HuH-7.5 (cell line): ENCODE data around the gene NIP7.
A peak's percentile ranks its signal among the peaks of the same experiment; 100 is the strongest.
"Not testable (repeated sequence)": the region's sequence is repeated elsewhere in the genome, so short reads cannot be mapped to it uniquely, and the experiment has no call there.

Experiments used
- DNase-seq: peaks from one replicate; pipeline ENCODE4 v3.0.0; 2011; ENCODE audit warnings: low spot score

Gene NIP7

DNA sequence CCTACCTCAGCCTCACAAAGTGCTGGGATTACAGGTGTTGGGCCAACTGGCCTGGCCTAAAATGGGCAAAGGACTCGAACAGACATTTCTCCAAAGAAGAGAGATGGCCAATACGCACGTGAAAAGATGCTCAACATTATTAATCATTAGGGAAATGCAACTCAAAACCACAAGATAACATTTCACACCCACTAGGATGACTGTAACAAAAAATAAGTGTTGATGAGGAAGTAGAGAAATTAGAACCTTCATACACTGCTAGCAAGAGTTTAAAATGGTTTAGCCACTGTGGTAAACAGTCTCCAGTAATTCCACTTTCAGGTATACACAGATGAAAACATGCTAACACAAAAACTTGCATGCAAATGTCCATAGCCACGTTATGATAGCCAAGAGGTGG lies 6.4 kb downstream of the NIP7 start:
- DNase-seq: no peak

DNA sequence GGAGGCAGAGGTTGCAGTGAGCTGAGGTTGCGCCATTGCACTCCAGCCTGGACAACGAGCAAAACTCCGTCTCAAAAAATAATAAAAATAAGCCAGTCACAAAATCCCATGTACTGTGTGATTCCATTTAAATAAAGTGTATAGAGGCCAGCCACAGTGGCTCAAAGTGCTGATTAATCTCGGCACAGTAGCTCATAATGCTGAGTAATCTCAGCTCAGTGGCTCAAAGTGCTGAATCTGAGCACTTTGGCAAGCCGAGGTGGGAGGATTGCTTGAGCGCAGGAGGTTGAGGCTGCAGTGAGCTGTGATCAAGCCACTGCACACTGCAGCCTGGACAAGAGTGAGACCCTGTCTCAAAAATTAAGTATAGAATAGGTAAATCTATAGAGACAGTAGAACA lies 7.1 kb downstream of the NIP7 start:
- DNase-seq: no peak

DNA sequence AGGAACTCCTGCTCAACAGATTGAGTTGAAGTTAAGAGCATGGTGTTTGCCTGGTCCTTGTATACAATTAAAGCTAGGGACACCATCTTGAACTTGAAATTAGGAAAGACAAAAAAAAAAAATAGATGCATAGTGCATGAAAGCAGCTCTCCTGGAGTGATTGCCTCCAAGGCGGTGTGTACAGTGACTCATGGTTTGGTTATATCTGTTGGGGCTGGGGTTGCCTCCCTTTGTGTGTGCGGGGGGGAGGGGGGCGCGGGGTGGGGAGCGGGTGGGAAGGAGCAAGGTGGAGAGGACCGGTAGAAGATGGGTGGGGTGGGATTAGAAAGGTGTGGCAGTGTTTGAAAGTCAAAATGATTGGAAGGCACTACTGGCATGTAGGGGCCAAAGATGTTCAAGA lies 8.7 kb downstream of the NIP7 start:
- DNase-seq: no peak

DNA sequence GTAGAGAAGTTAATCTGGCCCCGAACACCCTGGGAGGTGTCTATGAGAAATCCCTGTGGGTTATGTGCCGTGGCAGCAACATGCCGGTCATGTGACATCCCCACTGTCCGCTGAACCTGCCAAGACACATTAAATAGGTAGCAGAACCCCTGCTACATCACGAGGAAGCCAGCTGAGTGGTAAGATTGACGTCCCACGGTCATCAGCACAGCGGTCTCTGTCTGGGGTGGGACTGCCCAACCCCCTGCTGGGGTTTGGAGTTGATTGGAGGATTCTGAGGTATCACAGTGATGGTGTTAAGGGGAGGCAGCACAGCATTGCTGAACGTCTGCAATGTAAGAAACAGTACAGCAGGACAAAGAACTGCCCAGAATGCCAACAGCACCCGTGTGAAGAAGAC lies 10.0 kb downstream of the NIP7 start:
- no peak for DNase-seq

DNA sequence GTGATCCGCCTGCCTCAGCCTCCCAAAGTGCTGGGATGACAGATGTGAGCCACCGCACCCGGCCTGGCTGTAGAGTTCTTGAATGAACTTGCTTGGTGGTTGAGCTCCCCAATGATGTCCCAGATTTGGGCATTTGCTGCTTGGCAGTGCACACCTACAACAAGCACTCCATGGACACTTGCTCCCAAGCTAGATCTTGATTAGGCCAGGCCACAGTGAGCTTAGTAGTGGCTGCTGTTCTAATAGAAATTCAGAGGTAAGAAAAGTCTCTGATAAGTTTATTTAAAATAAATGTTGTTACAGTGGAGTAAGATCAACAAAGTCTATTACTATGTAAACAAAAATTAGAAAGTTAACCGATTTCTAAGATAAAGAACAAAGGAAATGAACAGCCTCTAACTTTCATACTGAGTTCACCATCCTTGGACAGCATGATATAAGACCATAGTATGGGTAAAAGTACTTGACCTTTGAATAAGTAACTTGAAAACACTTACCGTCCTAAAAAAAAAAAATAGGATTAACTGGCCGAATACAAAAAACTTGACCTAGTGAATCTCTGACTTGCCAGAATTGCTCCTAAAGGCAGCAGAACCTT lies 11.1 kb downstream of the NIP7 start:
- no peak for DNase-seq

DNA sequence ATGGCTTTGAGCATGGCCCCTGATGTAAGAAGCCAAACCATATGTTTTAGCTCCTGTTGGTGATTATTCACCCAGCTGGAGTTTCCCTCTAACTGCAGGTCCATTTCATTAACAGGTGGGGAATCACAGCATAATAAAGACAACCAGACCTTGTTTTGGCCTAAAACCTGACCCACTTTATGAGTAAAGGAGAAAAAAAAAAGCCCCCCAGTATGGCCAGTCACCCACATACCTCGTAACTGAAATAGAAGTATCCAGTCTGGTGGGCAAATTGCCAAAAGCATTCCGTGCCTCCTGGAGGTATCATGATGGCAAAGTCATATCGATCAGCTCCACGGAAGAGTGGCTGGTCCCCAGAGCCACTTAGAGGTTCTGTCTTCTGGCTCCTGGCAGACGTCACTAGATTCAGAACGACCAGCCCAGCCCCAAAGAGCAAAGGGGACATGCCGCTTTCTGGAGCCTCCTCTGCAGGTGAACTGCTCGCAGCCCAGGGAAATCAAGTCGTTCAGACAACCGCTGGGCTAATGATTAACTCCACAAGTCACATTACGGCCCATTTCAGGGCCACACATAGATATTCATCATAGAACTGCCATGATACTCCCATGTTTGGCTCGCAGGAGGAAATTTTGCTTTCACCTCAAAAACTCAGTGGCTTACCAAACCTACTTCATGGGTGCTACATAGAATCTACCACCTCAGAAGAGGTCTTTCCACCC lies 11.9 kb downstream of the NIP7 start, which contains the start of gene TMED6:
TSS of gene TMED6 (minus strand) at position 478 of the 719 bp plus-strand sequence. CDS start at position 445, 33 bp downstream.
- DNase-seq: peak; percentile 48

DNA sequence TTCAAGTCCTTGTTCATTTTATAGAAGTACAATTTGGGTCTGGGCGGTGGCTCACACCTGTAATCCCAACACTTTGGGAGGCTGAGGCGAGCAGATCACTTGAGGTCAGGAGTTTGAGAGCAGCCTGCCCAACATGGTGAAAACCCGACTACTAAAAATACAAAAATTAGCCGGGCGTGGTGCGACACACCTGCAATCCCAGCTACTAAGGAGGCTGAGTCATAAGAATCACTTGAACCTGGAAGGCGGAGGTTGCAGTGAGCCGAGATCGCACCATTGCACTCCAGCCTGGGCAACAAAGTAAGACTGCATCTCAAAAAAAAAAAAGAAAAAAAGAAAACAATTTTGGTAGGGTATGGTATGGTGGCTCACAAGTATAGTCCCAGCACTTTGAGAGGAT lies 20.5 kb downstream of the NIP7 start:
- DNase-seq: not testable (repeated sequence)

DNA sequence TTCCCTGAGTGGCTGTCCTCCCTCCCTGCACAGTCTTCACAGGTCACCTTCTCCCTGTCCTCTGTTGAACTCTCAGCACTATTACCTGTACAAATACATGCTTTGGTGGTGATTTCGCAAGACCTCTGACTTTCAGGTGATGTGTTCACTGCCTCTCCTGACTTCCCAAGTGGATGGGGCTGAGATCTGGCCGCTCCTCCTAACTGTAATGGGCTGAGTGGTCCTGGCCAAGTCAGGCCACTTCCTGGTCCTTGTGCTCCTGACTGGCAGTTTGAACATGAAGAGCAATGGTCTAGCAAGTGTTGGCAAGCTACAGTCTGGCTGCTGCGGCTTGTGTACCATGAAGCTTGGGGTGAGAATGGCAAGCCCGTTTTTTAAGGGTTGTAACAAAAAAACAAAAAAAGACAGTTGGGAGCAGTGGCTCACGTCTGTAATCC lies 23.7 kb downstream of the NIP7 start:
- DNase-seq: no peak

DNA sequence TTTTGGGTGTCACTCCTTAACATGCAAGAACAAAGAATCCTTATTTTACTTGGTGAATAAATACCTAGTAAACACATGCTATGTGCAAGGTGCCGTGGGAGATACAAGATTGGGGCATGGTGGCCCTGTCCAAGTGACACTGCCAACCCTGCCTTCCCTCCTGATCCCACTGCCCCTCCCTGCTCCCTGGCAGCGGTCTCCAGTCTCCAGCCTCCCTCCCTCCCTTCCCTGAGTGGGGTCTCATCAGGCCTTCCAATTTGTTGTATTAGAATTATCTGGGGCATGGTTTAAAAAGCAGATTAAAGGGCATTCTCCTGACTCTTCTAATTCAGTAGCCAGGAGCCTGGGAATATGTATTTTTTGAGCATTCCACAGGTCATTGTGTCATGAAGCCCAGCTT lies 24.5 kb downstream of the NIP7 start:
- DNase-seq: no peak

DNA sequence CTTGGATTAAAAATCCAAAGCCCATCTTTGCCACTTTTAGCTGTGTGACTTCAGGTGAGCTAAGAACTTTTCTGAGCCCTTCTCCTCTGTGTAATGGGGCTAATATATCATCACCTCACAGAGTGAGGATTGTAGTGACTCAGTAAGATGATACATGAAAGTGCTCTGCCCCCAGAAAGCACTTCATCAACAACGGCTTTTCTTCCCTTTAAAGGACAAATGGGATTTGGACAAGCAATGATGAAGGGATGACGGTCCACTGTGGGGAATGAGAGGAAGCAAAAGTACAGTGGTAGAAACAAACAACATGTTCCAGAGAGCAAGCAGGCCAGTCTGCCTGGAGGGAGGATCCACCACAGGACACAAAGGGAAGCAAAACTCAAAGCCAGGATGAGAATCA lies 26.3 kb downstream of the NIP7 start:
- no peak for DNase-seq

DNA sequence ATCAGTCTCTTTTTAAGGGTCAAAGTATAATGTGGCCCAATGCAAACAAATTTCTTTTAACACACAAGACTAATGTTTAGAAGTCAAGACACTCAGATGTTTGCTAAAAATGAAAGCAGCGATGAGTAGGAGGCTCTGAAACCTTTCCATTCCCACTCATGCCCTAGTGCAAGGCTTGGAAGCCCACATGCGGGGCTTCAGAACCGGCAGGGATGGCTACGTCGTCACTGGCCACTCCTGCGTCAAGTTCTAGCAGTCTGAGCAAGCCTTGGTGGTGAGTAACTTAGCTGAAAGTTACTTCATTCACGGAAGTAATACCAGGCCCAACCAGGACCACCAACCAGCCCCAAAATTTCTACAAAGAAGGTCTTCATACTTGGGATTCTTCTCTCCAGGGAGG lies 26.9 kb downstream of the NIP7 start:
- DNase-seq: no peak

DNA sequence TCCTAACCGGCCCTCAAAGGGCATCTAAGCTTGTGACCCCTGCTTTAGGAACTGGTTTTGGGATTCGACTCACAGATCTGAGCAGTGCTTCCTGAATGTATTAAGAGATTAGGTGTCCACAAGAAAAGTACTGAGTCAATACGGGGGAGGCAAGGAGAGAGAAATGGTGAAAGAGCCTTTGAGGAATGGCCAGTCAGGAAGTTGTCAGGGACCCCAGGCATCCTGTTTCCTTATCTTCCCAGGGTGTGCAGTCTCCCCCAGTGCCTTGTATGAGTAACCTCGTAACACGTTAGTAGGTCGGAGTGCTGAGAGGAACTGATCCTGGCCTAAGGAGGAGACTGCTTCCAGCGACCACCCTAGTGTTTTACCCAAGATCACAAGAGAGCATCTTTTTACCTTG lies 28.4 kb downstream of the NIP7 start:
- DNase-seq: no peak

DNA sequence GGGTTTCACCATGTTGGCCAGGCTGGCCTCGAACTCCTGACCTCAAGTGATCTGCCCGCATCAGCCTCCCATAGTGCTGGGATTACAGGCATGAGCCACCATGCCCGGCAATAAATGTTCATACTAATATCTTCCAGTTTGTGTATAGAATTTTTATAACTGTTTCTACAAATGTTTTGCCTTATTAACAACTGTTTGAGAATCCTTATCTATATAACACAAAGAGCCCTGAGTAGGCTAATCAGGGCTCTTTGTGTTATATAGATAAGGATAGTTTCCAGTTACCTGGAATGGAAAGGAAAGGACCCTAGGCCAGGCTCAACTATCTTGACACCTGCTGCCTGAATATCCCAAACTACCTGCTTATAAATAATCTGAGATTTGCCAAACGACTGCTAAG lies 29.3 kb downstream of the NIP7 start:
- DNase-seq: no peak

DNA sequence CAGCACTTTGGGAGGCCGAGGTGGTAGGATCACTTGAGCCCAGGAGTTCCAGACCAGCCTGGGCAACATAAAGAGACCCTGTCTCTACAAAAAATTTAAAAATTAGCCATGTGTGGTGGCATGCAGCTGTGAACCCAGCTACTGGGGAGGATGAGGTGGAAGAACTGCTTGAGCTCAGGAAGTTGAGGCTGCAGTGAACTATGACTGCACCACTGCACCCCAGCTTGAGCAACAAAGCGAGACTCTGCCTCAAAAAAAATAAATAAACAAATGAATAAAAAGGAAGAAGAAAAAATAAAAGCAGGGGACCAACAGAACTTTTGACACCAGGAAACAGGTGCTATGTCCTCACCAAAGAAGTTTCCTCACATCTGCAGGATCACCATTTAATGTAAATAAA lies 32.0 kb downstream of the NIP7 start:
- DNase-seq: no peak

DNA sequence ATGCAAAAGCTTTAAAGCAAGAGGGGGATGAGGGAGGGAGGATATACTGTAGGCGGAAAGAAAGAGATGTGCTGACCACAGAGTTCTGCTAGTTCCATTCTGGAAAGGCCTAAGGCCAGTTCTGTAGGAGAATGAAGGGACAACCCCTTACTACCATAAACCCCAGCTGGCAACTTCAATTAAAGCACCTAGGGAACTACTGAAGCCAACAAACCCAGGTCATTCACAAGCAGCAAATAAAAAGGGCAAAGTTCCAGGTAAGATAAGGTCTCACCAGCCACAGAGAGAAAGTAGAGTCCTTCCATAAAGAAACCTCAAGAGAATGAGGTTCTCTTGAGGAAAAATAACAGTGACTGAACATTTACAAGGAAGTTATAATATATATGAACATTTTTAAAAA lies 33.4 kb downstream of the NIP7 start:
- no peak for DNase-seq

DNA sequence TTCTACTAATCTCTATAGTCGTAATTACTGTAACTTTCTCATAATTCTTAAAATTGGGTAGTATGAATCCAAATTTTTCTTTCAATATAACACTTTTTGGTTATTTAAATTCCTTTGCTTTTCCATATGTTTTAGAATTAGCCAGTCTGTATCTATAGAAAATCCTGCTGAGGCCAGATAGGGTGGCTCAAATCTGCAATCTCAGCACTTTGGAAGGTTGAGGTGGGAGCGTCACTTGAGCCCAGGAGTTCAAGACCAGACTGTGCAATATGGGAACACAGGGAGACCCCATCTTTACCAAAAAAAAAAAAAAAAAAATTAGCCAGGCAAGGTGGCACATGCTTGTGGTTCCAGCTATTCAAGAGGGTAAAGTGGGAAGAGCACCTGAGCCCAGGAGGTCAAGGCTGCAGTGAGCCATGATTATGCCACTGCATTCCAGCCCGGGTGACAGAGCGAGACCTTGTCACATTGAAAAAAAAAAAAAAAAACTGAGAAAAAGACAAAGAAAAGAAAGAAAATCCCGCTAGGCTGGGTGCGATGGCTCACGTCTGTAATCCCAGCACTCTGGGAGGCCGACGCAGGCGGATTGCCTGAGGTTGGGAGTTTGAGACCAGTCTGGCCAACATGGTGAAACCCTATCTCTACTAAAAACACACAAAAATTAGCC lies 37.0 kb downstream of the NIP7 start:
- DNase-seq: no peak

DNA sequence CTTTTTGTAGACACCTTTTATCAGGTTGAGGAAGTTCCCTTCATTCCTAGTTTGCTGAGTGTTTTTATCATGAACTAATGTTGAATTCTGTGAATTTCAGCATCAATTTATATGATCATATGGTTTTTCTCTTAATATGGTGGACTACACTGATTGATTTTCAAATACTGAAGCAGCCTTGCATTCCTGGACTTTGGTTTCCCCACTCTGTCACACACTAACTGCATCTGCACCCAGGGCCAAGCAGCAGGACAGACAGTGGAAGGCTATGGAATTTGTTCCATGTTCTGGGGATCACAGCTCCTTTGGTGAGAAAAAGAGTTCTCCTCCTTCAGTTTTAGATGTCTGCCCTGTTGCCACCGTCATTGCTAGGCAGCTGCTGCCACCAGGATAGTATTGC lies 38.5 kb downstream of the NIP7 start:
- no peak for DNase-seq

DNA sequence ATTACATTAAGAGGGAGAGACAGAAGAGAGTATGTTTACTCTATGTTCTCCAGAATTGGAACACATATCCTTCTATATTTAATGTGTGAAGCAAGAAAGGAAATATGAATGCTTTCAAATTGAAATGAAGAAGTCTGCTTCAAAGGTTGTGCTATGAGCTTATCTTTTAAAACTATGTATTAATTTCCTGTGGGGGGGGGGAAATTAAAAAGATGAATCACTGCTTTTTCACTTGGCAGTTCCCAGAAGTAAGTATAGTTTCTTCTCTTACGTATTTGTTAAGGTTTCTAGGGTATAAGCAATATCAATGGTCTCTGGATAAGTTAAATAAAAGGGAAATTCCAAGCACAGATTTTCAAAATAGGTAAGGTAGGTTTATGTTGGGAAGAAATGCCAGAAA lies 39.2 kb downstream of the NIP7 start:
- DNase-seq: no peak

DNA sequence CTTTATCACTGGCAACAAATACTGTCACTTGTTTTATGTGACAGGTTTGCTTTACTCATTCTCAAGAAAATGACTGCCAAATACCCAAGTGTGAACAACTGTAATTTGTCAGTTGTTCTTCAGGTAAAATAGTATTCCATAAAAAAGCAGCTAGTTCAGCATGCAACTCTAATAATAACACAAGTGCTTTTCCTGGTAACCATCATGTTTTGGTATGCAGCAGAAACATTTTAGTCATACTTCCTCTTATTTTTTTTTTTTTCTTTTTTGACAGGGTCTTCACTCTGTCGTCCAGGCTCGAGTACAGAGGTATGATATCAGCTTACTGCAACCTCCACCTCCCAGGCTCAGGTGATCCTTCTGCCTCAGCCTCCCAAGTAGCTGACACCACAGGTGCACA lies 41.7 kb downstream of the NIP7 start:
- no peak for DNase-seq

DNA sequence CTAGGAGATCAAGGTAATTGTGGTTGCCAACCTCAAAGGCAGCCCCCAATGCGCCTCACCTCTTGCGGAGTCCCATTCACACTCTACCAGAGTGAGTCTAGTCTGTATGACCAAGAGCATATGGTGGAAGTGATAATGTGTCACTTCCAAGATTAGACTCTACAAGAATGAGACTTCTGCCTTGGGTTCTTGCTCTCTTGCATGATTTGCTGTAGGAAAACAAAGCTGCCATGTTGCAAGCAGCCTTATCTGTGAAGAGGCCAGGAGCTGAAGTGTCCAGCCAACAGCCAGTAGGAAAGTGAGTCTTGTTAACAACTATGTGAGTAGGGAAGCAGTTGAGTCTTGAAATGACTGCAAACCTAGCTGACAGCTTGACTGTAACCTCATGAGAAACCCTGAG lies 42.8 kb downstream of the NIP7 start:
- no peak for DNase-seq

DNA sequence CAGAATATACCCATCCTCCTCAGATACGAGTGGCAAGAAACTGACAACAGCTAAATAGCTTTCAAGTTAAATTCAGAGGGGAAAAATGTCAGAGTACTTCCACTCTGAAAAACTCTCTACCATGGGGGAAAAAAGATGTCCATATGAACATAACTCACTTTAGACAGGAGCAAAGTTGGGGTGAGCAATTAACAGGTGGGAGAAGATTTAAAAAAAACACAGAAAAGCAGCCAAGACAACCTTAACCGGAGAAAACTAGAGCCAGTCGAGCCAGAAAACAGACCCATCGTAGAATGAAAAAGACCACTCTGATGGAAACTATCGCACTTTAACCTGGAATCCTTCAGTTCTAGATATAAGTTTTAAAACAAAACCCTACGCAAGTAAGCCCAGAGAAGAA lies 45.4 kb downstream of the NIP7 start:
- DNase-seq: no peak

DNA sequence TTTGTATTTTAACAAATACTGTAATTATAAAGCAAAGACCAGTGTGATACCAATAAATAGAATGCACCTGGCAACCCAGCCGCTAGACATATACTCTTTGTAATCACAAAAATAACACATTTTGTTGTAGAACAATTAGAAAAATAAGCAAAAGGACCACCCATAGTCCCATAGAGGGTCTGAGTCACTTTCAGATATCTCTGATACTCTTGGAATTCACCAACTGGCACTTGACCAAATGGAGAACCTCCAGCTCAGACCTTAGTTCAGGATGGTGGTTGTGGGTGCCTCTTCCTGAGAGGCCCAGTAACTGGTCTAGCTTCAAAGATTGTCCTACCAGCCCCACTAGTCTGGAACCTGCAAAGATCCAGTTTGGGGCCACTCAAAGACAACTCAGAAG lies 47.0 kb downstream of the NIP7 start:
- DNase-seq: no peak
